Mucosa of stomach (tissue), 1 donor: ENCODE data around the gene KRT20.
"Not testable (repeated sequence)": the region's sequence is repeated elsewhere in the genome, so short reads cannot be mapped to it uniquely, and the experiment has no call there.

Experiments used
- H3K27me3 ChIP-seq: one replicate; pipeline ENCODE4 v1.7.0; 2013; ENCODE audit warnings: mild to moderate bottlenecking, low read length; ENCODE audit not compliant: control insufficient read depth, insufficient read depth
- H3K36me3 ChIP-seq: one replicate; pipeline ENCODE4 v1.7.0; 2013; ENCODE audit warnings: low read length; ENCODE audit not compliant: control insufficient read depth, insufficient read depth
- H3K4me1 ChIP-seq: one replicate; pipeline ENCODE4 v1.7.0; 2013; ENCODE audit warnings: mild to moderate bottlenecking, low read length; ENCODE audit not compliant: control insufficient read depth, insufficient read depth
- H3K4me3 ChIP-seq: one replicate; pipeline ENCODE4 v1.7.0; 2013; ENCODE audit warnings: low read length
- H3K9ac ChIP-seq: one replicate; pipeline ENCODE4 v1.7.0; 2013; ENCODE audit warnings: mild to moderate bottlenecking, low read length, moderate library complexity
- H3K9me3 ChIP-seq: one replicate; pipeline ENCODE4 v1.7.0; 2013; ENCODE audit warnings: mild to moderate bottlenecking, low read length, moderate library complexity; ENCODE audit not compliant: control insufficient read depth
- donor health status: Pancreatic carcinoma.

Gene KRT20

GRCh38 chr17:40884708-40885512 lies at the start of gene KRT20:
TSS of gene KRT20 (minus strand) at chr17:40885242. CDS start at chr17:40885185, 57 bp downstream.
- Histone ChIP-seq H3K4me3 (peak within 1 kb of the TSS; percentile 32), H3K9ac (peak within 1 kb of the TSS; percentile 57), H3K9me3 (no peaks in the 10 kb centered on the region), H3K27me3 (no peaks in the 10 kb centered on the region), H3K36me3 (no peaks in the 10 kb centered on the region), H3K4me1 (peaks cover 25% of the 10 kb centered on the region)

- Histone ChIP-seq H3K9me3 (no peaks in the 10 kb centered on the region), H3K9ac (no peak overlapping the region), H3K4me1 (peaks cover 19% of the 10 kb centered on the region), H3K4me3 (no peak overlapping the region), H3K27me3 (no peaks in the 10 kb centered on the region), H3K36me3 (no peaks in the 10 kb centered on the region)
Measured at GRCh38 chr17:40932608-40933007, 47.6 kb upstream of the KRT20 start.

GRCh38 chr17:40931311-40931710 lies 46.3 kb upstream of the KRT20 start:
- Histone ChIP-seq H3K4me3 (no peak overlapping the region), H3K9ac (no peak overlapping the region), H3K9me3 (no peaks in the 10 kb centered on the region), H3K36me3 (no peaks in the 10 kb centered on the region), H3K27me3 (no peaks in the 10 kb centered on the region), H3K4me1 (peaks cover 7% of the 10 kb centered on the region)

GRCh38 chr17:40926341-40926740 lies 41.3 kb upstream of the KRT20 start:
- H3K9ac ChIP-seq, result no peak overlapping the region
- H3K4me3 ChIP-seq, result no peak overlapping the region
- no peaks in the 10 kb centered on the region for H3K27me3 ChIP-seq
- no peaks in the 10 kb centered on the region for H3K4me1 ChIP-seq
- no peaks in the 10 kb centered on the region for H3K9me3 ChIP-seq
- no peaks in the 10 kb centered on the region for H3K36me3 ChIP-seq

- no peaks in the 10 kb centered on the region for H3K4me1 ChIP-seq
- H3K9ac ChIP-seq, result no peak overlapping the region
- H3K4me3 ChIP-seq, result no peak overlapping the region
Measured at GRCh38 chr17:40922239-40922638, 37.2 kb upstream of the KRT20 start.

GRCh38 chr17:40921026-40921425 lies 36.0 kb upstream of the KRT20 start:
- Histone ChIP-seq H3K9ac (no peak overlapping the region), H3K4me3 (no peak overlapping the region), H3K27me3 (no peaks in the 10 kb centered on the region), H3K9me3 (no peaks in the 10 kb centered on the region), H3K36me3 (no peaks in the 10 kb centered on the region), H3K4me1 (no peaks in the 10 kb centered on the region)

More at GRCh38 chr17:40922239-40922638, 37.2 kb upstream of the KRT20 start:
- Histone ChIP-seq H3K36me3 (no peaks in the 10 kb centered on the region), H3K27me3 (no peaks in the 10 kb centered on the region), H3K9me3 (no peaks in the 10 kb centered on the region)

- H3K4me1 ChIP-seq, H3K4me3 ChIP-seq, H3K36me3 ChIP-seq, H3K9me3 ChIP-seq, H3K27me3 ChIP-seq, H3K9ac ChIP-seq: not testable (repeated sequence)
Measured at GRCh38 chr17:40917116-40917515, 32.1 kb upstream of the KRT20 start.

GRCh38 chr17:40916366-40916765 lies 31.3 kb upstream of the KRT20 start:
- Histone ChIP-seq H3K27me3 (no peaks in the 10 kb centered on the region), H3K4me3 (no peak overlapping the region), H3K9ac (no peak overlapping the region), H3K36me3 (no peaks in the 10 kb centered on the region), H3K4me1 (no peaks in the 10 kb centered on the region), H3K9me3 (no peaks in the 10 kb centered on the region)

GRCh38 chr17:40915721-40916256 lies 30.7 kb upstream of the KRT20 start:
- H3K9me3 ChIP-seq, result no peaks in the 10 kb centered on the region
- no peaks in the 10 kb centered on the region for H3K36me3 ChIP-seq
- H3K4me1 ChIP-seq, result no peaks in the 10 kb centered on the region
- no peak overlapping the region for H3K9ac ChIP-seq
- H3K27me3 ChIP-seq, result no peaks in the 10 kb centered on the region
- H3K4me3 ChIP-seq, result no peak overlapping the region

GRCh38 chr17:40915199-40915661 lies 30.2 kb upstream of the KRT20 start:
- H3K4me3 ChIP-seq, result no peak overlapping the region
- H3K36me3 ChIP-seq, result no peaks in the 10 kb centered on the region
- no peak overlapping the region for H3K9ac ChIP-seq
- H3K4me1 ChIP-seq, result no peaks in the 10 kb centered on the region
- no peaks in the 10 kb centered on the region for H3K9me3 ChIP-seq
- no peaks in the 10 kb centered on the region for H3K27me3 ChIP-seq

GRCh38 chr17:40914075-40914855 lies 29.2 kb upstream of the KRT20 start:
- H3K9me3 ChIP-seq, result no peaks in the 10 kb centered on the region
- H3K9ac ChIP-seq, result no peak overlapping the region
- peaks cover 8% of the 10 kb centered on the region for H3K4me1 ChIP-seq
- no peak overlapping the region for H3K4me3 ChIP-seq
- no peaks in the 10 kb centered on the region for H3K27me3 ChIP-seq
- H3K36me3 ChIP-seq, result no peaks in the 10 kb centered on the region
